SK-N-MC (cell line): ENCODE measurements around the gene PTPRM.

Experiments
- DNase-seq: peaks from one replicate; pipeline ENCODE4 v3.0.0-alpha.2; 2011; ENCODE audit warnings: low read depth, low spot score
- H3K27ac ChIP-seq: fragments of 200-600 bp; sonication (generic); 2 replicates; pipeline ENCODE4 v1.5.1; 2016; ENCODE audit warnings: mixed run types
- H3K36me3 ChIP-seq: fragments of 200-600 bp; sonication (generic); 2 replicates; pipeline ENCODE4 v1.6.1; 2017; ENCODE audit warnings: antibody characterized with exemption, low read length, mixed read lengths; ENCODE audit not compliant: insufficient read depth
- H3K4me3 ChIP-seq: fragments of 200-600 bp; sonication (generic); 2 replicates; pipeline ENCODE4 v1.5.1; 2016
- H3K9ac ChIP-seq: fragments of 200-600 bp; sonication (generic); 2 replicates; pipeline ENCODE4 v1.8.0; 2017; ENCODE audit warnings: mixed run types, mixed read lengths; ENCODE audit not compliant: insufficient read length
- H3K9me3 ChIP-seq: fragments of 200-600 bp; sonication (generic); 2 replicates; pipeline ENCODE4 v1.6.1; 2017; ENCODE audit warnings: low read depth, mild to moderate bottlenecking, antibody characterized with exemption, low read length, moderate library complexity, mixed read lengths
- EZH2 ChIP-seq: fragments of 200-600 bp; sonication (generic); IDR thresholded peaks from one replicate; pipeline ENCODE4 v1.6.1; 2017; ENCODE audit warnings: antibody characterized with exemption
- FOXP2 ChIP-seq: optimal IDR thresholded peaks from 2 replicates; pipeline ENCODE3; 2011; ENCODE audit warnings: mild to moderate bottlenecking, moderate library complexity; ENCODE audit not compliant: insufficient read depth; ENCODE audit errors: extremely low read length, control extremely low read depth
- POLR2AphosphoS5 ChIP-seq: IDR thresholded peaks from 2 replicates; pipeline ENCODE4 v1.6.1; 2012; ENCODE audit warnings: mild to moderate bottlenecking, low read depth, low read length, borderline replicate concordance

Gene PTPRM

DNA sequence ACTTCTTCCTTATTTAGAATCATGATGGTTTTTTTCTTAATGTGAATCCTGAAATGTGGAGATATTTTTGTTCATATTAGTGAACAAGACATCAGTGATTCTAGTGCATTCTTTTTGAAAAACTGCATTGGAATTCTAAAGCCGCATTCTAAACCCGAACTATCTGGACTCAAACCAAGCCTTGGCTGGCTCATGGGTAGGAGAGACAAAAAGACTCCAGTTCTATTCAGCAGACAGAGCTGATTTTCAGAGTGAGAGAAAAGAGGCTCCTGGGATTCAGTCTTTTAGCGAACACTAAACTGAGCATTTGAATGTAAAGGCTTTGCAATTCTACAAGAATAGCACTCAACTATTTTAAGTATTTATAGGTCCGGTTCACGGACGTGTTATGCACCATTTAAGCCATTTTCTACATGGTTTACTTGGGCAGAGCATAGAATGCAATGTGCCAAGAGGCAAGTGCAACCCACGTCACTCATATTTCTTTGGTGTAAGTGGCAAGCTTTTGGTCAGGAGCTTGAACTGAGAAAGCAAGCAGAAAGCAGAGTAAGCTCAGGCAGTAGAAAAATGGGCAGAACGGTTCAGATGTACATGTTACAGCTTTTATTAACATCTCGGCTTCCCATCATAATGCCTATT is 814.8 kb downstream of the PTPRM start:
- TF ChIP-seq FOXP2 (no peak), EZH2 (no peak), POLR2AphosphoS5 (no peak)
- DNase-seq, result no peak
- H3K4me3 ChIP-seq, result no peak overlapping the region
- no peak overlapping the region for H3K27ac ChIP-seq
- H3K36me3 ChIP-seq, result no peaks in the 10 kb centered on the region
- no peak overlapping the region for H3K9ac ChIP-seq
- H3K9me3 ChIP-seq, result no peaks in the 10 kb centered on the region

DNA sequence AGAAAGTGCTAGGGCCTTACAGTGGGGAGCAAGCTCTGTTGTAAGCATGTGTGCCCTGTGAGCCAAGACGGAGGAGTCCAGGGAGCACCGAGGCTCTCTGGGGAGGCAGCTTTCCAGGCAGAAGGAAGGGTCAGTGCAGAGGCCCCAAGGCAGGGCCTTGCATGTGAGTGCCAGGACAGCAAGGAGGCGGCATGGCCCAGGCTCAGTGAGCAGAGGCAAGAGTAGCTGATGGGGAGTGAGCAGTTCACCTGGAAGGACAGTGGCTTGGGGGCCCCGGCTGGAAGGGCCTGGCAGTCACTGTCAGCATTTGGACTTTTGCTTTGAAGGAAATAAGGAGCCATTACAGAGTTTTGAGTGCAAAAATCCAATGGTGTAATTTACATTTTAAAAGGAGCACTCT is 818.3 kb downstream of the PTPRM start:
- Histone ChIP-seq H3K27ac (no peak overlapping the region), H3K9me3 (no peaks in the 10 kb centered on the region), H3K36me3 (no peaks in the 10 kb centered on the region), H3K9ac (no peak overlapping the region), H3K4me3 (no peak overlapping the region)
- DNase-seq, result no peak
- no peak for TF ChIP-seq EZH2
- TF ChIP-seq FOXP2, result no peak
- no peak for TF ChIP-seq POLR2AphosphoS5

GRCh38 chr18:8386669-8387380 is 819.7 kb downstream of the PTPRM start:
- Histone ChIP-seq H3K9ac (no peak overlapping the region), H3K27ac (no peak overlapping the region), H3K36me3 (no peaks in the 10 kb centered on the region), H3K4me3 (no peak overlapping the region), H3K9me3 (no peaks in the 10 kb centered on the region)
- no peak for DNase-seq
- TF ChIP-seq FOXP2 (no peak), EZH2 (no peak), POLR2AphosphoS5 (no peak)

GRCh38 chr18:8389391-8390340 is 822.5 kb downstream of the PTPRM start:
- no peak for TF ChIP-seq POLR2AphosphoS5
- TF ChIP-seq FOXP2, result no peak
- TF ChIP-seq EZH2, result no peak
- Histone ChIP-seq H3K4me3 (no peak overlapping the region), H3K36me3 (no peaks in the 10 kb centered on the region), H3K9me3 (no peaks in the 10 kb centered on the region), H3K9ac (no peak overlapping the region), H3K27ac (no peak overlapping the region)
- peak; percentile 26 for DNase-seq

GRCh38 chr18:8391068-8391467 is 824.0 kb downstream of the PTPRM start:
- TF ChIP-seq FOXP2, result no peak
- no peak for TF ChIP-seq POLR2AphosphoS5
- TF ChIP-seq EZH2, result no peak
- DNase-seq, result no peak
- Histone ChIP-seq H3K9ac (no peak overlapping the region), H3K9me3 (no peaks in the 10 kb centered on the region), H3K27ac (no peak overlapping the region), H3K4me3 (no peak overlapping the region), H3K36me3 (no peaks in the 10 kb centered on the region)

DNA sequence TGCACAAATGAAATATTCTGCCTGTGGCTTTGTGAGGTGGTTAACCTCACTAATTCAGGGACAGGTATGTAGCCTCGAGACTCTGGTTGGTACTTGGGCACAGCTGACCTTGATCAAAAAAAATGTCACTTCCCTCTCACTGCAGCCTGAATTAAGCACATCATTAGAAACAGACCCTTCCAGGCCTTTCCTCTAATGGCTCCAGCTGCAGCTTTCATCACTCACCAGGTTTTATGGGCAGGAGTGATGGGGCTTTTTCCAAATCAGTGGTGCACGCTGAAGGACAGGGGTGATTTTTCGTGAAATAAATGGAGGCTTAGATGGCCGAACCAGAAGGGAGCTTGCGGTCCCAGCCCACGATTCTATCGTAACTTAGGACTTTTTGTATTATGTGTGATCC is 829.1 kb downstream of the PTPRM start:
- no peak for DNase-seq
- H3K36me3 ChIP-seq, result no peaks in the 10 kb centered on the region
- H3K9ac ChIP-seq, result no peak overlapping the region
- H3K27ac ChIP-seq, result no peak overlapping the region
- TF ChIP-seq EZH2 (no peak), FOXP2 (no peak), POLR2AphosphoS5 (no peak)
- no peak overlapping the region for H3K4me3 ChIP-seq
- H3K9me3 ChIP-seq, result no peaks in the 10 kb centered on the region

DNA sequence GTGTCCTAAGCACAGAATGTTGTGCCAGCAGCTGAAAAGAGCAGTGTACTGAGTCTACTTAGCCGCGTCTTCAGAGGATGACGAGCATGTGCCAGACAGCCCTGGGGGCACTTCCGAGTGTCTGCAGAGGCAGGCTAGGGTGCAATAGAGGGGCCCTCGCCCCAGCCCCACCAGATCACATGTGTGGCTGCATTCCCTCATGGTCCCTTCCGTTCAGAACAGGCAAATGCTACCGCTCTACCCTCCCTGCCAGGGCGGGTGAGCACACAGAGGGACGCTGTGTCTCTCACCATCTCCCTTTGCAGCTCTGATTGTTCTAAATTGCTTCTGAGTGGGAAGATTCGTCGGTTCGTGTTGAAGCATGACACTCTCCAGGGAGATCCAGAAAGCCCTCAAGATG is 829.9 kb downstream of the PTPRM start:
- no peaks in the 10 kb centered on the region for H3K36me3 ChIP-seq
- H3K27ac ChIP-seq, result no peak overlapping the region
- H3K4me3 ChIP-seq, result no peak overlapping the region
- H3K9ac ChIP-seq, result no peak overlapping the region
- TF ChIP-seq FOXP2 (no peak), POLR2AphosphoS5 (no peak), EZH2 (no peak)
- no peak for DNase-seq
- H3K9me3 ChIP-seq, result no peaks in the 10 kb centered on the region

DNA sequence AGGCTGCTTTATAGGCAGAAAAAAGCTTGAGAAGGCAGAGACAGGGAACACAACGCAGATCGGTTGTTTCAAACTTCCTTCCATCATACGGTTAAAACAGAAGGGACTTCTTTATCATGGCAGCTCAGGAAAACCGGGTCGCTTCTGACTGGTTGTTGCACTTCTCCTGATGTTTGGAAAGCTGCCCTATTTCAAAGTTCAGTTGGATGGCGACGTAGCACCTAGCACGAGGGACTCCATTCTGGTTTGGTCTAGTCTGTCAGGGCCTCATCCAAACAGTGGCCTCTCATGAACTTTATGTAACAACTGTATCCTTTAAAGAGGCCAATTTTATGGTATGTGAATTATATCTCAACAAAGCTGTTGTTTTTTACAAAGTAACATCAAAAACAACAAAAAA is 832.0 kb downstream of the PTPRM start:
- H3K4me3 ChIP-seq, result no peak overlapping the region
- no peak for DNase-seq
- H3K36me3 ChIP-seq, result no peaks in the 10 kb centered on the region
- no peak overlapping the region for H3K27ac ChIP-seq
- H3K9me3 ChIP-seq, result no peaks in the 10 kb centered on the region
- no peak overlapping the region for H3K9ac ChIP-seq
- TF ChIP-seq EZH2 (no peak), FOXP2 (no peak), POLR2AphosphoS5 (no peak)
